Inferior parietal cortex (tissue), 1 donor: ENCODE measurements around the gene SETX.
"Not testable (repeated sequence)": the region's sequence is repeated elsewhere in the genome, so short reads cannot be mapped to it uniquely, and the experiment has no call there.

Experiments
- DNase-seq: peaks from one replicate; pipeline ENCODE4 v3.0.0-alpha.2; 2016; ENCODE audit errors: extremely low spot score

SETX gene

GRCh38 chr9:132354637-132355355 is at the start of gene SETX:
Gene SETX, minus strand, starts transcription at chr9:132354986. Its CDS starts 5,558 bp downstream, at chr9:132349428.
- peak; percentile 97 for DNase-seq

- no peak for DNase-seq
These were observed 49.6 kb upstream of the SETX start for GRCh38 chr9:132404228-132404881.

GRCh38 chr9:132401824-132402223 is 47.0 kb upstream of the SETX start:
- DNase-seq, result no peak

- DNase-seq, result no peak
These were observed 40.8 kb upstream of the SETX start for GRCh38 chr9:132395560-132395959.

GRCh38 chr9:132391449-132391848 is 36.7 kb upstream of the SETX start:
- no peak for DNase-seq

GRCh38 chr9:132390966-132391365 is 36.2 kb upstream of the SETX start:
- DNase-seq, result no peak

- DNase-seq, result no peak
These were observed 32.3 kb upstream of the SETX start for GRCh38 chr9:132387133-132387532.

GRCh38 chr9:132384376-132384775 is 29.6 kb upstream of the SETX start:
- DNase-seq, result no peak

GRCh38 chr9:132383462-132383883 is 28.7 kb upstream of the SETX start:
- no peak for DNase-seq

GRCh38 chr9:132381966-132382541 is 27.3 kb upstream of the SETX start:
- no peak for DNase-seq

- not testable (repeated sequence) for DNase-seq
These were observed 23.6 kb upstream of the SETX start for GRCh38 chr9:132378416-132378815.

- not testable (repeated sequence) for DNase-seq
These were observed 23.0 kb upstream of the SETX start for GRCh38 chr9:132377769-132378168.

GRCh38 chr9:132372177-132373095 is 17.6 kb upstream of the SETX start:
- DNase-seq, result no peak

- no peak for DNase-seq
These were observed 15.8 kb upstream of the SETX start for GRCh38 chr9:132370592-132370991.

GRCh38 chr9:132369421-132369820 is 14.6 kb upstream of the SETX start:
- DNase-seq, result no peak

- no peak for DNase-seq
These were observed 13.0 kb upstream of the SETX start for GRCh38 chr9:132367613-132368313.

GRCh38 chr9:132366481-132366880 is 11.7 kb upstream of the SETX start:
- no peak for DNase-seq

- DNase-seq, result no peak
These were observed 11.2 kb upstream of the SETX start for GRCh38 chr9:132365986-132366385.

GRCh38 chr9:132364068-132364467 is 9.3 kb upstream of the SETX start:
- no peak for DNase-seq

- no peak for DNase-seq
These were observed 3.0 kb upstream of the SETX start for GRCh38 chr9:132357764-132358163.

- DNase-seq, result no peak
These were observed 1.6 kb upstream of the SETX start for GRCh38 chr9:132356324-132356924.
